HFFc6 (cell line): ENCODE measurements around the gene SNX24. TPM values are rescaled to one million over a fixed set of nuclear protein-coding genes. Genes with fewer than 3 reads are reported as not detected.

Source experiments
- DNase-seq: peaks from one replicate; pipeline ENCODE4 v3.0.0-alpha.2; 2018
- H3K27ac Mint-ChIP-seq: 2 replicates; pipeline ENCODE4 v1.8.0; 2020; ENCODE audit warnings: mild to moderate bottlenecking, mixed read lengths
- H3K27me3 Mint-ChIP-seq: 2 replicates; pipeline ENCODE4 v1.8.0; 2021; ENCODE audit warnings: mild to moderate bottlenecking, moderate library complexity, mixed read lengths; ENCODE audit not compliant: insufficient read depth
- H3K36me3 Mint-ChIP-seq: 2 replicates; pipeline ENCODE4 v1.8.0; 2021; ENCODE audit warnings: low read depth, mixed read lengths
- H3K4me1 Mint-ChIP-seq: 2 replicates; pipeline ENCODE4 v1.8.0; 2020; ENCODE audit warnings: low read depth, mixed read lengths
- H3K4me3 Mint-ChIP-seq: 2 replicates; pipeline ENCODE4 v1.8.0; 2020; ENCODE audit warnings: mild to moderate bottlenecking, moderate library complexity, mixed read lengths
- H3K9me3 Mint-ChIP-seq: 2 replicates; pipeline ENCODE4 v1.8.0; 2020; ENCODE audit warnings: mild to moderate bottlenecking, mixed read lengths
- CTCF ChIP-seq: fragments of 200-600 bp; sonication (generic); IDR thresholded peaks from 2 replicates; pipeline ENCODE4 v1.5.0; 2021; ENCODE audit warnings: antibody characterized with exemption, mild to moderate bottlenecking
- total RNA-seq, 6 experiments: library from RNA; stranded (reverse); fragmentation: NEBNext Ultra II Directional; extraction: Animal tissue kit (Norgen Biotek cat#: 25700); gene quantifications; 2 replicates in 1 of 6; 3 replicates in 5 of 6; pipeline ENCODE4 v1.2.3, GENCODE V29; 2021

The SNX24 gene
- total RNA-seq, 6 experiments from 2014 or later, result 19.7 to 24.1 (median 21.9) TPM

GRCh38 chr5:122978068-122978467 lies 132.7 kb downstream of the SNX24 start:
- H3K4me3 Mint-ChIP-seq, result no peak overlapping the region

GRCh38 chr5:122978644-122979297 lies 133.4 kb downstream of the SNX24 start:
- H3K4me1 Mint-ChIP-seq, result peaks cover 5% of the 10 kb centered on the region; the same call in 1 of the 2 replicates
- no peaks in the 10 kb centered on the region for H3K9me3 Mint-ChIP-seq
- no peak overlapping the region for H3K4me3 Mint-ChIP-seq
- TF ChIP-seq CTCF, result no peak
- H3K27me3 Mint-ChIP-seq, result no peaks in the 10 kb centered on the region
- DNase-seq, result no peak
- no peak overlapping the region for H3K27ac Mint-ChIP-seq
- no peaks in the 10 kb centered on the region; the same call in 1 of the 2 replicates for H3K36me3 Mint-ChIP-seq

More at GRCh38 chr5:122978068-122978467, 132.7 kb downstream of the SNX24 start:
- TF ChIP-seq CTCF, result no peak
- H3K27ac Mint-ChIP-seq, result no peak overlapping the region
- H3K36me3 Mint-ChIP-seq, result no peaks in the 10 kb centered on the region; the same call in 1 of the 2 replicates
- H3K4me1 Mint-ChIP-seq, result peaks cover 10% of the 10 kb centered on the region
- no peaks in the 10 kb centered on the region for H3K9me3 Mint-ChIP-seq
- H3K27me3 Mint-ChIP-seq, result no peaks in the 10 kb centered on the region
- no peak for DNase-seq

DNA sequence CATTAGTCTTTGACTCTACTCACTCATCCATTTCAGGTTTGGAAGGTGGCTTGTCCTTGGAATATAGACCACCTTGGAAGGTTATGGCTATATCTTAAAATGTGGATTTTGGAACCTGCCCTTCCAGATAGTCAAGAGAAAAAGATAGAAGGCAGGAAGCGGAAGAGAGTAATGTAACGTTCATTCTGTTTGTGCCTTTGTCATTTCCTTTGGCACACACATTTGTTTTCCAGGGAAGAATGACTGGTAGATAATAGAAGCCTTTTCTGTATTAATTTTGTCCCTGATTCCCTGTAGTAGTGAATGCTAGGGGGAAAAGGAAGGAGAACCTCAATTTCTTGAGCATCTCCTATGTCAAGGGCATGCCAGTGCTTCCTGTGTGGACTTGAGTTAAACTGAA lies 136.4 kb downstream of the SNX24 start:
- Mint-ChIP-seq H3K27me3 (no peaks in the 10 kb centered on the region), H3K9me3 (no peaks in the 10 kb centered on the region), H3K4me1 (peaks cover 5% of the 10 kb centered on the region; the same call in 1 of the 2 replicates), H3K27ac (no peak overlapping the region), H3K4me3 (no peak overlapping the region), H3K36me3 (no peaks in the 10 kb centered on the region)
- DNase-seq, result no peak
- TF ChIP-seq CTCF, result no peak

- Mint-ChIP-seq H3K36me3 (no peaks in the 10 kb centered on the region), H3K4me3 (no peak overlapping the region), H3K27ac (no peak overlapping the region), H3K27me3 (no peaks in the 10 kb centered on the region), H3K9me3 (no peaks in the 10 kb centered on the region), H3K4me1 (peaks cover 5% of the 10 kb centered on the region; the same call in 1 of the 2 replicates)
- TF ChIP-seq CTCF, result no peak
- DNase-seq, result no peak
Measured at GRCh38 chr5:122982376-122982775, 137.0 kb downstream of the SNX24 start.

- Mint-ChIP-seq H3K4me1 (peaks cover 5% of the 10 kb centered on the region; the same call in 1 of the 2 replicates), H3K36me3 (no peaks in the 10 kb centered on the region), H3K27ac (no peak overlapping the region), H3K9me3 (no peaks in the 10 kb centered on the region), H3K27me3 (no peaks in the 10 kb centered on the region; the same call in 1 of the 2 replicates), H3K4me3 (no peak overlapping the region)
- TF ChIP-seq CTCF, result no peak
- DNase-seq, result no peak
Measured at GRCh38 chr5:122984425-122984824, 139.0 kb downstream of the SNX24 start.
